PFSK-1 (cell line): ENCODE results near the gene SLC7A7.

Source experiments
- FOXP2 ChIP-seq: optimal IDR thresholded peaks from 2 replicates; pipeline ENCODE3; 2011; ENCODE audit warnings: borderline replicate concordance, control low read depth, inconsistent platforms; ENCODE audit not compliant: insufficient read depth; ENCODE audit errors: extremely low read length, extremely low read depth
- POLR2AphosphoS5 ChIP-seq: IDR thresholded peaks from 2 replicates; pipeline ENCODE4 v1.6.1; 2012; ENCODE audit warnings: low read depth, mild to moderate bottlenecking, control low read depth, low read length, moderate library complexity
- REST ChIP-seq, 2 experiments: IDR thresholded peaks; 2 replicates each; pipeline versions ENCODE4 v1.6.1 to v1.8.0; 2011 to 2012; ENCODE audit warnings: low read depth in 2 of 2, low read length in 2 of 2, control low read depth in 1 of 2, inconsistent platforms in 1 of 2, mild to moderate bottlenecking in 1 of 2, moderate library complexity in 1 of 2; ENCODE audit not compliant: insufficient read depth in 1 of 2
- SIN3A ChIP-seq: IDR thresholded peaks from 2 replicates; pipeline ENCODE4 v1.6.1; 2012; ENCODE audit warnings: mild to moderate bottlenecking, low read length, moderate library complexity, borderline replicate concordance; ENCODE audit not compliant: insufficient read depth
- TAF1 ChIP-seq: IDR thresholded peaks from 2 replicates; pipeline ENCODE4 v1.6.1; 2012; ENCODE audit warnings: low read length, control low read depth, borderline replicate concordance; ENCODE audit not compliant: insufficient read depth

- TF ChIP-seq POLR2AphosphoS5 (no peak), TAF1 (no peak), REST (IDR thresholded peaks at IDR 0.05; ENCODE audit: insufficient read depth in 1 of 2, low read depth in 2 of 2, low read length in 2 of 2) (no peak), SIN3A (no peak), FOXP2 (no peak)
Measured at GRCh38 chr14:22752422-22752821, 62.8 kb downstream of the SLC7A7 start.
